GM19324 (cell line): ENCODE measurements around the gene MYO16.
"Not testable (repeated sequence)": the region's sequence is repeated elsewhere in the genome, so short reads cannot be mapped to it uniquely, and the experiment has no call there.

ENCODE experiments used
- ATAC-seq: cut with Tn5 transposase; IDR thresholded peaks from one replicate; pipeline ENCODE4 v1.9.1; 2021; ENCODE audit warnings: mild to moderate bottlenecking, moderate library complexity; ENCODE audit not compliant: unreplicated experiment, low FRiP score

Gene MYO16

GRCh38 chr13:108859197-108860012, 230.0 kb downstream of the MYO16 start:
- no peak for ATAC-seq

GRCh38 chr13:108860418-108860817, 231.0 kb downstream of the MYO16 start:
- no peak for ATAC-seq

- ATAC-seq: no peak
Measured at GRCh38 chr13:108877300-108877699, 247.9 kb downstream of the MYO16 start.

- no peak for ATAC-seq
Measured at GRCh38 chr13:108878732-108879131, 249.3 kb downstream of the MYO16 start.

GRCh38 chr13:108889324-108889984, 260.0 kb downstream of the MYO16 start:
- no peak for ATAC-seq

- no peak for ATAC-seq
Measured at GRCh38 chr13:108895220-108895704, 265.9 kb downstream of the MYO16 start.

GRCh38 chr13:108897955-108898354, 268.5 kb downstream of the MYO16 start:
- ATAC-seq: no peak

- no peak for ATAC-seq
Measured at GRCh38 chr13:108902405-108903155, 273.2 kb downstream of the MYO16 start.

- no peak for ATAC-seq
Measured at GRCh38 chr13:108903613-108904012, 274.2 kb downstream of the MYO16 start.

- ATAC-seq: no peak
Measured at GRCh38 chr13:108911807-108912206, 282.4 kb downstream of the MYO16 start.

- not testable (repeated sequence) for ATAC-seq
Measured at GRCh38 chr13:108913731-108914130, 284.3 kb downstream of the MYO16 start.

GRCh38 chr13:108915095-108915633, 285.8 kb downstream of the MYO16 start:
- no peak for ATAC-seq

GRCh38 chr13:108915634-108916512, 286.5 kb downstream of the MYO16 start:
- ATAC-seq: peak; percentile 84

- ATAC-seq: no peak
Measured at GRCh38 chr13:108917581-108917980, 288.2 kb downstream of the MYO16 start.

GRCh38 chr13:108919036-108919907, 289.9 kb downstream of the MYO16 start:
- ATAC-seq: no peak

- no peak for ATAC-seq
Measured at GRCh38 chr13:108920137-108920536, 290.7 kb downstream of the MYO16 start.

GRCh38 chr13:108921238-108921637, 291.8 kb downstream of the MYO16 start:
- ATAC-seq: no peak

- no peak for ATAC-seq
Measured at GRCh38 chr13:108922108-108922507, 292.7 kb downstream of the MYO16 start.
